NT2/D1 (cell line): ENCODE data around the gene OXCT2.

Source experiments
- YY1 ChIP-seq: IDR thresholded peaks from 2 replicates; pipeline ENCODE4 v1.6.1; 2011; ENCODE audit not compliant: insufficient read length, insufficient read depth
- ZNF274 ChIP-seq: IDR thresholded peaks from 2 replicates; pipeline ENCODE4 v1.6.1; 2011; ENCODE audit warnings: mild to moderate bottlenecking, low read depth, low read length

DNA sequence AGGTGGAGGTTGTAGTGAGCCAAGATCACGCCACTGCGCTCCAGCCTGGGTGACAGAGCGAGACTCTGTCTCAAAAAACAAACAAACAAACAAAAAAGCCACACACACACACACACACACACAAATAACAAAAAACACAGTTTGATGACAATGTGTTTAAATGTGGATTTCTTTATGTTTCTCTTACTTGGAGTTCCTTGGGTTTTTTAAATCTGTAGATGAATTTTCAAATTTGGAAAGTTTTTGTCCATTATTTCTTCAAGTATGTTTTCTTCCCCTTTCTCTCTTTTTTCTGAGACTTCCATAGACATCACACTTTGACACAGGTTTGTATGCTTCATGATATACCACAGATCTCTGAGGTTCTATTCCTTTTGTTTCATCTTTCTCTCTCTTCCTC, 44.5 kb downstream of the OXCT2 start:
- no peak for TF ChIP-seq YY1
- TF ChIP-seq ZNF274 = no peak
